SK-N-SH (cell line): ENCODE measurements around the gene BMF.

ENCODE experiments used
- CTCF ChIP-seq: fragments of 200-600 bp; sonication (generic); IDR thresholded peaks from 2 replicates; pipeline ENCODE4 v1.6.1; 2017; ENCODE audit warnings: antibody characterized with exemption, mild to moderate bottlenecking, moderate library complexity
- EZH2phosphoT487 ChIP-seq: fragments of 200-600 bp; sonication (generic); IDR thresholded peaks from 2 replicates; pipeline ENCODE4 v1.6.1; 2017; ENCODE audit warnings: low read depth, mixed run types, mild to moderate bottlenecking, antibody characterized with exemption, moderate library complexity, borderline replicate concordance
- GABPA ChIP-seq: IDR thresholded peaks from 2 replicates; pipeline ENCODE4 v1.4.0; 2012; ENCODE audit warnings: low read depth, mild to moderate bottlenecking
- GATA2 ChIP-seq: sonication (generic); formaldehyde crosslinking; IDR thresholded peaks from 2 replicates; pipeline ENCODE4 v1.5.0; 2020; ENCODE audit warnings: mild to moderate bottlenecking, missing genetic modification reagents
- MAX ChIP-seq: IDR thresholded peaks from 2 replicates; pipeline ENCODE4 v1.4.0; 2012; ENCODE audit warnings: low read depth
- MEF2A ChIP-seq: IDR thresholded peaks from 2 replicates; pipeline ENCODE4 v1.4.0; 2012; ENCODE audit warnings: low read depth, borderline replicate concordance
- POLR2AphosphoS5 ChIP-seq: IDR thresholded peaks from 2 replicates; pipeline ENCODE4 v1.6.1; 2012; ENCODE audit warnings: low read depth, low read length
- RCOR1 ChIP-seq: fragments of 150-350 bp; IDR thresholded peaks from 2 replicates; pipeline ENCODE4 v1.6.1; 2017; ENCODE audit warnings: antibody characterized with exemption, low read length
- TCF12 ChIP-seq: IDR thresholded peaks from 2 replicates; pipeline ENCODE4 v1.4.0; 2012

- TF ChIP-seq POLR2AphosphoS5 (no peak), MEF2A (no peak), GABPA (no peak), GATA2 (CRISPR knock-in tag) (no peak), RCOR1 (no peak), CTCF (no peak), EZH2phosphoT487 (no peak), MAX (no peak), TCF12 (no peak)
Observed at GRCh38 chr15:40114218-40114617, 5.5 kb upstream of the BMF start.
